Lower lobe of right lung (tissue), 2 donors: ENCODE results near the gene PRKAR1B. TPM values are rescaled to one million over a fixed set of nuclear protein-coding genes. Genes with fewer than 3 reads are reported as not detected.

Experiments
- ATAC-seq, 2 donors: fragments of 200-7000 bp; cut with Tn5 transposase; one replicate each; pipeline ENCODE4 v1.9.1; 2020 to 2022; ENCODE audit warnings: mild to moderate bottlenecking in 2 of 2, moderate library complexity in 2 of 2
- DNase-seq: peaks from one replicate; pipeline ENCODE4 v3.0.0-alpha.2; 2020
- H3K27ac ChIP-seq: fragments of 200-600 bp; one replicate; pipeline ENCODE4 v1.8.0; 2022
- H3K27me3 ChIP-seq: fragments of 200-600 bp; one replicate; pipeline ENCODE4 v1.8.0; 2022; ENCODE audit warnings: low read depth
- H3K36me3 ChIP-seq: fragments of 200-600 bp; one replicate; pipeline ENCODE4 v1.8.0; 2022; ENCODE audit warnings: mild to moderate bottlenecking
- H3K4me1 ChIP-seq: fragments of 200-600 bp; one replicate; pipeline ENCODE4 v1.8.0; 2022
- H3K4me3 ChIP-seq: fragments of 200-600 bp; one replicate; pipeline ENCODE4 v1.8.0; 2022; ENCODE audit warnings: mild to moderate bottlenecking
- H3K9me3 ChIP-seq: fragments of 200-600 bp; one replicate; pipeline ENCODE4 v1.8.0; 2022
- CTCF ChIP-seq: fragments of 200-600 bp; IDR thresholded peaks from one replicate; pipeline ENCODE4 v1.8.0; 2022; ENCODE audit warnings: antibody characterized with exemption, mild to moderate bottlenecking
- intact Hi-C: fragments of 100-400 bp; cut with DNase I; formaldehyde crosslinking; loops from one replicate; pipeline ENCODE4 v1.11.0; 2022
- total RNA-seq: library from RNA; stranded (reverse); fragmentation: NEBNext Ultra II Directional; extraction: Animal tissue kit (Norgen Biotek cat#: 25700); gene quantifications from one replicate; pipeline ENCODE4 v1.2.1, GENCODE V29; 2021
- donor health status: DM: no; HTN: yes; CAD: no; lungs with severe emphysema.

PRKAR1B gene
- total RNA-seq, 1 donor from 2014 or later, result 16.8 TPM

- Histone ChIP-seq H3K27me3 (no peaks in the 10 kb centered on the region), H3K9me3 (peaks cover 5% of the 10 kb centered on the region), H3K27ac (no peak overlapping the region), H3K4me1 (no peaks in the 10 kb centered on the region), H3K4me3 (no peak overlapping the region), H3K36me3 (no peaks in the 10 kb centered on the region)
- ATAC-seq (peak in 1 of 2 donors; percentile 10), DNase-seq (no peak)
- TF ChIP-seq CTCF, result no peak
- intact Hi-C loops, result no loop called here
Measured at GRCh38 chr7:644381-645305, 82.4 kb downstream of the PRKAR1B start.

DNA sequence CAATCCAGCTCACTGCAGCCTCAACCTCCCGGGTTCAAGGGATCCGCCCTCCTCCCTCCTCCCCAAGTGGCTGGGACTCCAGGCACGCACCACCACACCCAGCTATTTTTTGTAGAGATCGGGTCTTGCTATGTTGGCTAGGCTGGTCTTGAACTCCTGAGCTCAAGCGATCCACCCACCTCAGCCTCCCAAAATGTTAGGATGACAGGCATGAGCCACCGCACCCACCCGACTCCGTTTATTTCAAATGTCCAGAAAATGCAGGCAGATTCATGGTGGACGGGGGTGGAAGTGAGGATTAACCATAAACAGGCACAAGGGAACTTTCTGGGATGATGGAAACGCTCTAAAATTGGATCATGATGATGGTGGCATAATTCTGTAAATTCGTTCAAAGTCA lies 85.1 kb downstream of the PRKAR1B start:
- Histone ChIP-seq H3K9me3 (peaks cover 5% of the 10 kb centered on the region), H3K27ac (no peak overlapping the region), H3K36me3 (no peaks in the 10 kb centered on the region), H3K27me3 (no peaks in the 10 kb centered on the region), H3K4me3 (no peak overlapping the region), H3K4me1 (no peaks in the 10 kb centered on the region)
- DNase-seq (no peak), ATAC-seq (no peak)
- intact Hi-C loops, result no loop called here
- no peak for TF ChIP-seq CTCF

DNA sequence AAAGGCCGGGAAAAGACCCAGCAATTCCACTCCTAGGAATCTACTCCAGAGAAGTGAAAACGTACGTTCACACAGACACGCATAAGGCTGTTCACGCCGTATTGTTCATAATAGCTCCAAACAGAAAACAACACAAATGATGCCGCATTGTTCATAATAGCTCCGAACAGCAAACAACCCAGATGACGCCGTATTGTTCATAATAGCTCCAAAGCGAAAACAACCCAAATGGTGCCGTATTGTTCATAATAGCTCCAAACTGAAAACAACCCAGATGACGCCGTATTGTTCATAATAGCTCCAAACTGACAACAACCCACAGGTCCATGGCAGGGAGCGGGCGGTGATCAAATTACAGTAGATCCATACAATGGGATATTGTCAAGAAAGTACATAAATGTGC lies 85.8 kb downstream of the PRKAR1B start:
- H3K27ac ChIP-seq, result no peak overlapping the region

DNA sequence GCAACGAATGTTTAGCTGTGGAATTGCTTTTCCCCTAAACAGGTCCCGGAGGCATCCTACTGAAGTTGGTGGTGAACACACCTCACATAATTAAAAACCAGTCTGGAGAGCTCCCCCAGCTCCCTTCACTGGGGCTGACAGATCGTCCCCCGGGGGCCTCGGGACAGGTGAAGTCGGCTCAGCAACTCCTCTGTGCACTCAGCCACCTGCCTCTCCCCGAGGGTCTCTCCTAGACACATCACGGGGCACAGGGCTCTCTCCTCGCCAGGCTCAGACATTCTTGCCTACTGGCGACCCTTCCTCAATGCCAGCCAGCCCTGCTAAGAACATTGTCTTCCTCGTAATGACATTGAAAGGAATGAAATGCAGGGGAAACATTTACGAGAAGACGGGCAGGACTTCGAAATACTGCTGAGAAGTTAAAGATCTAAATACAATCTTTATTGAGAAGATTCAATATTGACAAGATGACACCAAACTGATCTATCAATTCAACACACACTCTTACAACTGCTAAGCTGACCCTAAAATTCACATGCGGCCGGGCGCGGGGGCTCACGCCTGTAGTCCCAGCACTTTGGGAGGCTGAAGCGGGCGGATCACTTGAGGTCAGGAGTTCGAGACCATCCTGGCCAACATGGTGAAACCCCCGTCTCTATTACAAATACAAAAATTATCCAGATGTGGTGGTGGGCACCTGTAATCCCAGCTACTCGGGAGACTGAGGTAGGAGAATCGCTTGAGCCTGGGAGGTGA lies 88.6 kb downstream of the PRKAR1B start:
- intact Hi-C loops, result no loop called here
- no peak for ATAC-seq

More for the DNA sequence above, 85.8 kb downstream of the PRKAR1B start:
- DNase-seq (no peak), ATAC-seq (no peak)
- peaks cover 5% of the 10 kb centered on the region for H3K9me3 ChIP-seq
- H3K4me1 ChIP-seq, result no peaks in the 10 kb centered on the region
- no peak for TF ChIP-seq CTCF
- H3K27me3 ChIP-seq, result no peaks in the 10 kb centered on the region
- no peaks in the 10 kb centered on the region for H3K36me3 ChIP-seq
- H3K4me3 ChIP-seq, result no peak overlapping the region
- intact Hi-C loops, result no loop called here

More for the DNA sequence above, 88.6 kb downstream of the PRKAR1B start:
- Histone ChIP-seq H3K9me3 (peaks cover under 1% of the 10 kb centered on the region), H3K4me1 (no peaks in the 10 kb centered on the region), H3K36me3 (no peaks in the 10 kb centered on the region), H3K27me3 (no peaks in the 10 kb centered on the region), H3K27ac (no peak overlapping the region), H3K4me3 (no peak overlapping the region)
- no peak for DNase-seq
- no peak for TF ChIP-seq CTCF
